ENCODE measurements around the gene HIBADH. TPM values are rescaled to one million over a fixed set of nuclear protein-coding genes. Genes with fewer than 3 reads are reported as not detected.
A peak's percentile ranks its signal among the peaks of the same experiment; 100 is the strongest.

HIBADH gene
- polyA plus RNA-seq, 2 of the 4 experiments (the other 2 are of a cell fraction), result 49.5 to 118 TPM

GRCh38 chr7:27665531-27665930 is 2.8 kb upstream of the HIBADH start (continued):
- TF ChIP-seq EP300 (IDR thresholded peaks at IDR 0.05) (no peak), HEYL (CRISPR knock-in tag; IDR thresholded peaks at IDR 0.05) (no peak), ELK1 (IDR thresholded peaks at IDR 0.05; ENCODE audit: low read depth, low read length) (no peak), PBX3 (IDR thresholded peaks at IDR 0.05) (no peak), RARB (CRISPR knock-in tag; IDR thresholded peaks at IDR 0.05) (no peak), JUN (IDR thresholded peaks at IDR 0.05) (no peak)

GRCh38 chr7:27663989-27664331 is 1.3 kb upstream of the HIBADH start:
- FAIRE-seq (no peak), ATAC-seq (no peak), DNase-seq (ENCODE audit: low read depth in 1 of 2, low spot score in 1 of 2) (no peak)
- Histone ChIP-seq H3K4me2 (peak overlapping the region; percentile 73), H3K9me3 (no peaks in the 10 kb centered on the region), H3K4me3 (no peak overlapping the region), H3K4me1 (peaks cover 16% of the 10 kb centered on the region; the same call in 2 of the 3 replicates), H3K27ac (peak overlapping the region in 1 of 2 experiments; percentile 94; a peak in 4 of 6 replicates)
- 68% methylated on average over 3 of the region's 3 CpGs for WGBS (ENCODE audit: missing lambda C conversion rate)
- ChIA-PET CTCF (interaction anchor here (1.0 to 1.7 kb wide), 3 partner anchors 13 to 111 kb away, joined by 3 to 6 read pairs (median 5); no protein-coding TSS in a partner anchor), POLR2A (no interaction called here)
- TF ChIP-seq EHMT2 (IDR thresholded peaks at IDR 0.05; ENCODE audit: low read depth), result 0 out of 2 replicates have a peak, but pooled peaks have one; percentile 18
- no peak for TF ChIP-seq HES2 (IDR thresholded peaks at IDR 0.05)

- peak overlapping the region; percentile 90 to 94 for H3K27ac ChIP-seq
- WGBS (ENCODE audit: missing lambda C conversion rate), result 8% methylated on average over 18 of the region's 18 CpGs
- no peak for FAIRE-seq
- peaks cover 16% of the 10 kb centered on the region; the same call in 2 of the 3 replicates for H3K4me1 ChIP-seq
- TF ChIP-seq CBX2 (IDR thresholded peaks at IDR 0.05; ENCODE audit: borderline replicate concordance, low read depth), result no peak
- TF ChIP-seq RAD21 (conservative IDR thresholded peaks at IDR 0.05 in 1 of 2, IDR thresholded peaks at IDR 0.05 in 1 of 2), result peak; percentile 28 to 29; a peak in 3 of 5 replicates
- TF ChIP-seq RFX5 (IDR thresholded peaks at IDR 0.05), result no peak
- TF ChIP-seq MAX (IDR thresholded peaks at IDR 0.05), result no peak
- TF ChIP-seq KDM1A (IDR thresholded peaks at IDR 0.05; ENCODE audit: low read depth), result no peak
- TF ChIP-seq USF2 (IDR thresholded peaks at IDR 0.05), result no peak
- no peak for TF ChIP-seq MAFK (IDR thresholded peaks at IDR 0.05; ENCODE audit: partially characterized antibody)
- no peak for TF ChIP-seq ATOH8 (CRISPR knock-in tag; IDR thresholded peaks at IDR 0.05; ENCODE audit: low read depth)
- no peak for TF ChIP-seq FOSB (CRISPR knock-in tag; IDR thresholded peaks at IDR 0.05)
- no peak for TF ChIP-seq ELK1 (IDR thresholded peaks at IDR 0.05; ENCODE audit: low read depth, low read length)
- no peak for TF ChIP-seq POLR2A (IDR thresholded peaks at IDR 0.05; ENCODE audit: low read length)
- TF ChIP-seq SMC3 (IDR thresholded peaks at IDR 0.05), result peak; percentile 21; the same call in 1 of the 3 replicates
- no peak for TF ChIP-seq HOXB5 (CRISPR knock-in tag; IDR thresholded peaks at IDR 0.05)
- no peak for TF ChIP-seq PHF8 (IDR thresholded peaks at IDR 0.05; ENCODE audit: borderline replicate concordance, low read depth)
- peak; percentile 23; the same call in 2 of the 3 replicates for TF ChIP-seq CTCF (IDR thresholded peaks at IDR 0.05)
- no peak for TF ChIP-seq MAZ (IDR thresholded peaks at IDR 0.05; ENCODE audit: borderline replicate concordance, low read depth, low read length)
- TF ChIP-seq HEYL (CRISPR knock-in tag; IDR thresholded peaks at IDR 0.05), result no peak
- no peak for TF ChIP-seq TFCP2L1 (CRISPR knock-in tag; IDR thresholded peaks at IDR 0.05)
- no peak for TF ChIP-seq NR3C1 (IDR thresholded peaks at IDR 0.05)
- TF ChIP-seq NPAS2 (CRISPR knock-in tag; IDR thresholded peaks at IDR 0.05; ENCODE audit: borderline replicate concordance), result no peak
- peak in 1 of 2 experiments; percentile 45 for DNase-seq (ENCODE audit: low read depth in 1 of 2, low spot score in 1 of 2)
- peak overlapping the region; percentile 97 for H3K4me2 ChIP-seq
- ChIA-PET CTCF (interaction anchor here (1.0 to 3.0 kb wide), 12 partner anchors 9 to 511 kb away, joined by 3 to 10 read pairs (median 4); partner anchors contain the start of gene TAX1BP1), POLR2A (interaction anchor here (0.6 to 1.7 kb wide), 8 partner anchors 11 to 462 kb away, joined by 3 to 17 read pairs (median 6); partner anchors contain the start of genes HOXA13 and TAX1BP1)
- H3K4me3 ChIP-seq, result peak overlapping the region; percentile 79
- no peaks in the 10 kb centered on the region for H3K9me3 ChIP-seq
- ATAC-seq, result peak; percentile 25 to 44
Measured at GRCh38 chr7:27661811-27662489, 733 bp downstream of the HIBADH start.

All from A549 (cell line).